ENCODE measurements around the gene SPACA4. TPM values are rescaled to one million over a fixed set of nuclear protein-coding genes. Genes with fewer than 3 reads are reported as not detected.

The SPACA4 gene
- polyA plus RNA-seq, 3 donors = 0.26 TPM; not detected in 2

GRCh38 chr19:48595171-48595570 is 11.4 kb upstream of the SPACA4 start:
- no peak for DNase-seq (ENCODE audit: extremely low read depth in 1 of 11, low read depth in 9 of 11, low spot score in 4 of 11)

DNA sequence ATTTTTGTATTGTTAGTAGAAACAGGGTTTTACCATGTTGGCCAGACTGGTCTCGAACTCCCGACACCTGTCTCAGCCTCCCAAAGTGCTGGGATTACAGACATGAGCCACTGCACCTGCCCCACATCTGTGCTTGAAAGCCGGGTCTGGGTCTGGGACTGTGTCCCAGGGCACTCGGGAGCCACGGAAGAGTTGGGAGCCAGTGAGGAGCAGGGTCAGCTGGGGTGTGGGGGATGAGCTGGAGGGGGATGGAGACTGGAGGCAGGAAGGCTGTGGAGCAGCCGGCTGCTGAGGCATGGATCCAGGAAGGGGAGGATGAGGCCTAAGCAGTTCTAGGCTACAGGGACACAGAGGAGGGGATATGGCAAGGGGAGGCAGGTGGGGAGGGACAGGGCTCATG is 10.7 kb upstream of the SPACA4 start:
- no peak for DNase-seq (ENCODE audit: extremely low read depth in 1 of 11, low read depth in 9 of 11, low spot score in 4 of 11)

GRCh38 chr19:48596237-48596636 is 10.3 kb upstream of the SPACA4 start:
- no peak for DNase-seq (ENCODE audit: extremely low read depth in 1 of 11, low read depth in 9 of 11, low spot score in 4 of 11)

DNA sequence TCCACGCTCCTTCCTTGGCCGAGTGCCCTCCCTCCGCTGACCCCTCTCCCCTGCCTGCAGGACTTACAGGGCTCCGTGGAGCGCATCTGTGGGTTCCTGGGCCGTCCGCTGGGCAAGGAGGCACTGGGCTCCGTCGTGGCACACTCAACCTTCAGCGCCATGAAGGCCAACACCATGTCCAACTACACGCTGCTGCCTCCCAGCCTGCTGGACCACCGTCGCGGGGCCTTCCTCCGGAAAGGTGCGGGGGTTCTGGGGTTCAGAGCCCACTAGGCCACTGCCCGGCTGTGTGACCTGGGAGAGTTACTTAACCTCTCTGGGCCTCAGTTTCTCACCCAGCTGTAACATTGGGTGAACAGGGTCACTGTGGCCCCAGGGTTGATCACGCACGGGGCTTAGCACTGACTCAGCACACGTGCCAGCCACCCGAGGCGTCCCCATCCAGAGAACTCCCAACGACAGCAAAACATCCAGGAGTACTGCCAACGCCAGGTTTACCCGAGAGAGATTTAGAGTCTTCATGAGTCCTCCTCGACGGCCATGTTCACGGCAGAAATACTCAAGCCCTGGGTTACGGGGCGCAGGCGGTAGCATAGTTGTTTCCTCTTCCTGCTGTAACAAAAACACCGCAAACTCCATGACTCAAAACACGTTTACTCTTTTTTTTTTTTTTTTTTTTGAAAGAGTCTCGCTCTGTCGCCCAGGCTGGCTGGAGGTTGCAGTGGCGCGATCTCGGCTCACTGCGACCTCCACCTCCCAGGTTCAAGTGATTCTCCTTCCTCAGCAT is 9.7 kb upstream of the SPACA4 start:
- no peak for DNase-seq (ENCODE audit: extremely low read depth in 1 of 11, low read depth in 9 of 11, low spot score in 4 of 11)

DNA sequence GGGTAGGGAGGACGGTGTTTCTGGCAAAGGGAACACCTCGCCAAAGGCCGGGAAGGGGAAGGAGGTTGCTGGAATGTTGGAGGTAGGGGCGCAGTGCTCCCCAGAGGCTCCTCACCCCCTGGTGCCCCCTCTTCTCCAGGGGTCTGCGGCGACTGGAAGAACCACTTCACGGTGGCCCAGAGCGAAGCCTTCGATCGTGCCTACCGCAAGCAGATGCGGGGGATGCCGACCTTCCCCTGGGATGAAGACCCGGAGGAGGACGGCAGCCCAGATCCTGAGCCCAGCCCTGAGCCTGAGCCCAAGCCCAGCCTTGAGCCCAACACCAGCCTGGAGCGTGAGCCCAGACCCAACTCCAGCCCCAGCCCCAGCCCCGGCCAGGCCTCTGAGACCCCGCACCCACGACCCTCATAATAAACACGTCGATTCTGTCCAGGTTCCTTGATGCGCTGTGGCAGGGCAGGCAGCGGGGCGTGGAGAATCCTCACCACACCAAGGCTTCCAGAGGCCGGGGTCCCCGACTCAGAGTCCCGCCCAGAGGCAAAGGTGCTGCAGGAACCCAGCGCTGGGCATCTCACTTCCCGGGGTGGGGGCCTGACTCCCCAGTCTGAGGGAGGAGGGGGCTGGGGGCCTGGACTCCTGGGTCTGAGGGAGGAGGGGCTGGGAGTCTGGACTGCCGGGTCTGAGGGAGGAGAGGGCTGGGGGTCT is 7.4 kb upstream of the SPACA4 start:
- no peak for DNase-seq (ENCODE audit: extremely low read depth in 1 of 11, low read depth in 9 of 11, low spot score in 4 of 11)

DNA sequence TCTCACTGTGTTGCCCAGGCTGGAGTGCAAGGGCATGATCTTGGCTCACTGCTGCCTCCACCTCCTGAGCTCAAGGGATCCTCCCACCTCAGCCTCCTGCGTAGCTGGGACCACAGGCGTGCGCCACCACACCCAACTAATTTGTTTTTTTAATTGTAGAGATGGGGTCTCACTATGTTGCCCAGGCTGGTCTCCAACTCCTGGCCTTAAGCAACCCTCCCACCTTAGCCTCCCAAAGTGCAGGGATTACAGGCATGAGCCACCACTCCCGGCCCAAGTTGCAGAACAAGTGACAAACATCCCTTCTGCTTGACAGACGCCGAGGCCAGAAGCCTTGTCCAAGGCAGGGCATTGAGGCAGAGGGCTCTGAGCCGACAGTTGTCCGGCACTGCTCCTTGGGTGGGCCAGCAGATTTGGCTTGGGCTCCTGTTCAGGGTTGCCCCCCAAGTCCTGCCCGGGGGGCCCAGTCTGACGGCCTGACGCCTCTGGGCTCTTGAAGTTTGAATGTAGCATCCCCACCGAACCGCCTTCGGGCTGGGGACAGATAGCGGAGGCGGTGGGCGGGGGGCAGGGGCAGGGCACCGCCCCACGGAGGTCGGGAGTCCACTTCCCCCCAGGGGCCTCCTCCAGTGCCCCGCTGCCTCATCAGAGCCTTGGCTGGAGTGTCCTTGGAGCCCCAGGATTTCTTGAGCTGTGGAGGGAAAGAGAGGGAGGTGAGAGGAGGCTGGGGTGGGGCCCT is 5.7 kb upstream of the SPACA4 start:
- DNase-seq (ENCODE audit: extremely low read depth in 1 of 11, low read depth in 9 of 11, low spot score in 4 of 11) = no peak

DNA sequence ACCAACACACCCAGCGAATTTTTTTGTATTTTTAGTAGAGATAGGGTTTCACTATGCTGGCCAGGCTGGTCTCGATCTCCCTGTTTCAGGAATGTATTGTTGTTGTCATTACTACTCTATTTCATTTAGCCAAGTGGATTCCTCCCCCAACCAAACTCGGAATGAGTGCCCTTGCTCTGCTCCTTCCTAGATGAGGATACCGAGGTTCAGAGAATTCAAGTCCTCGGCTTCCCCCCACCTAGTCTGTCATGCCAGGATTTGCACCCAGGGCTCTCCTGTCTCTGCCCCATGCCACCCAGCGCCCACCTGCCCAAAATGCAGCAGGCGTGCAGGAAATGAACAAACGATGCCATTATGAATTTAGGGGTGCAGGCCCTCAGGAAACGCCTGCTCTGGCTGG is 3.5 kb upstream of the SPACA4 start:
- no peak for DNase-seq (ENCODE audit: extremely low read depth in 1 of 11, low read depth in 9 of 11, low spot score in 4 of 11)

DNA sequence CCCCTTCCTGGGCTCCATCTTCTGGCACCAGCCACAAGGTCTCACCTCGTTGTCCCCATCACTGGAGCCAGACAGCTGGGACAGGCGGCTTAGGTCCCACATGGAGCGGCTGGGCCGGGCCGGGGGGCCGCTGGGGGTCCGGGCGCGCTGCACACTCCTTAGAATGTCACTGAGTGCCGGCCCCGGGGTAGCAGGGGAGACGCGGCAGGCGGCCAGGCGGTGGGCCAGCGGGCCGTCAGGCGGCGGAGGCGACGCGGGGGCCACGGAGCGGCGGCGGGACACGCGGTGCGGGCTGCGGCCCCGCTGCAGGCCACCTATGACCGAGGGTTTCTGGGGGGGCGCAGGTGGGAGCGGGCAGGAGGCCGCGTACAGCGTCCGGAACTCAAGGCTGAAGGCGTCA is 3.1 kb upstream of the SPACA4 start:
- DNase-seq (ENCODE audit: extremely low read depth in 1 of 11, low read depth in 9 of 11, low spot score in 4 of 11) = no peak

DNA sequence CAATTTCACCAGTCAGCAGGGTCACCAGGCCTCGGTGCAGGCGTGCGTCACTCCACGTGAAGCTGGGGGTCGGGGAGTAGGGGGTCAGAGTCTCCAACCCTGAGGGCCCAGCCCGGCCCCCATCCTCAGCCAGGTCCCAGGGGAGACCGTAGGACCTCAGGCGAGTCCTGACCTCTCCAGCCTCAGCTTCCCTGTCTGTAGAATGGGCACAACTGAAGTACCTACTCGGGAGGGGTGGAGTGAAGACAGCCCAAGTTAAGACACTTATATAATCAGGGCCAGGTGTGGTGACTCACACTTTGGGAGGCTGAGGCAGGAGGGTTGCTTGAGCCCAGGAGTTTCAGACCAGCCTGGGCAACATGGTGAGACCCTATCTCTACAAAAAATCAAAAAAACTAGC is 2.7 kb upstream of the SPACA4 start:
- no peak for DNase-seq (ENCODE audit: extremely low read depth in 1 of 11, low read depth in 9 of 11, low spot score in 4 of 11)

- DNase-seq (ENCODE audit: extremely low read depth in 1 of 11, low read depth in 9 of 11, low spot score in 4 of 11) = no peak
Observed at GRCh38 chr19:48607359-48607755, 815 bp downstream of the SPACA4 start.

DNA sequence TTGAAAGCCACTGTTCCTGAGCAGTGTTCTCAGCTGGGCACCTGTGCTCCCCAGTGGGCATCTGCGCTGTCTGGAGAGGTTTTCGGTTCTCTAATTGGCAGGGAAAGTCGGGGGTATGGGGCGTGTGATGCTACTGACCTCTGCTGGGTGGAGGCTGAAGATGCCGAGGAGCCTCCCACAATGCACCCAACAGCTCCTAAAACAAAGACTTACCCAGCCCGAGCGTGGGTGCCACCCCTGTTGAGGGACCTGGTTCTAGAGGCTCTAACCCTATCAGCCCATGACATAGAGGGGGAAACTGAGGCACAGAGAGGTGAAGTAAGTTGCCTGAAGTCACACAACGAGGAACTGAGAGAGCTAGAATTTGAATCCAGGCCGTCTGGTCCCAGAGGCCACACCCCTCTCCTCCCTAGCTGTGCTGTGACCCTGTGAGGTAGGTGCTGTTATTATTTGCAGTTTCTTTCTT is 2.3 kb downstream of the SPACA4 start:
- DNase-seq (ENCODE audit: extremely low read depth in 1 of 11, low read depth in 9 of 11, low spot score in 4 of 11) = no peak

GRCh38 chr19:48609571-48610108 is 3.1 kb downstream of the SPACA4 start:
- DNase-seq (ENCODE audit: extremely low read depth in 1 of 11, low read depth in 9 of 11, low spot score in 4 of 11) = no peak

DNA sequence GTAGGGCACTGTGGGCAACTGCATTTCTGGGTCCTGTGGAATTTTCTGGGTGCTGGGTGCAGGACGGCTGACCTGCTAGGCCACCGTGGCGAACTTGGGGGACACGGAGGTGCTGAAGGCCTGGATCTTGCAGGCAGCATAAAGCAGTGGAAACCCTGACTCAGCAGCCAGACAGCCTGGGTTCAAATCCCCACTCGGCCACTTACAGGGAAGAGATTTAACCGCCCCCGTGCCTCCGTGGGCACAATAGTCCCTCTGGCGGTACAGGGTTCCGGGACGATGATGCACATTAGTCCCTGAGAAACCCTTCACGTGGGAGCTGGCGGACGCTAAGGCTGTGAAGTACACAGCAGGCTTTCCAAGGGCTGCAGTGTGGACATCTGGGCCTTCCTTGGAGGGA is 5.3 kb downstream of the SPACA4 start:
- no peak for DNase-seq (ENCODE audit: extremely low read depth in 1 of 11, low read depth in 9 of 11, low spot score in 4 of 11)

DNA sequence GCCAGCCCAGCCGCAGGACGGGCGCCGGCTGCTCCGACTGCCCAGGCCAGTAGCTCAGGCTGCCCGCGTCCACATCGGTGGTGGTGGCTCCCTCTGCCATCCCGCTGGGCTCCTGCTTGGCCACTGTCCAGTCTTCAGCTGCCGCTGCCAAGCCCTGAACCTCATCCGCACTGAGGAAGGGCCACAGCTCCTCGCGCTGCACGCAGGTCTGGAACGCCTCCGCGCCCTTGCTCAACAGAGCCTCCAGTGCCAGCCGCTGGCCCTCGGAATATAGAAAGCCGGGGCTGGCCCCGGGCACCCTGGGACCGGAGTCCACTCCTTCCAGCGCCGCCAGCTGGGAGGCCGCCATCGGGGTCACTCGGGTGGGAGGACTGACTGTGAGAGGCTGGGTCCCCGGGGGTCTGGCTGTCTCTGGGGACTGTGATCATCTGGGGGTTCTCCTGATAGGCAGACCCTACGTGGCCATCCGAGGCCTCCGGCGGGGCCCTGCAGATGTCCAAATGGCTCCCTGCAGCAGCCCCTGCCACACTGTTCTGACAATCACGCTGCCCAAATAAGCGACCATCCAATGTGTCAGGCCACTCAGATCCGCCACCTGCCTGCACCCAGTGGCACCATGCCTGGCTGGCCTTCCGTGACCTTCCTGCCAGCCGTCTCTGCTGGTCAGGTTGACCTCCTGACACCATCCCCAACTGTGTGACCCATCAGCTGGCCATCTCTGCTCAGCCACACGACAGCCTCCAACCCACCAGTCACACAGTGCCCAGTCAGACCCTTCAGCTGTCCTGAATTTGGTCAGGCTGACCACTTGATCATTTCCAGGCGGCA is 6.7 kb downstream of the SPACA4 start:
- no peak for DNase-seq (ENCODE audit: extremely low read depth in 1 of 11, low read depth in 9 of 11, low spot score in 4 of 11)

- DNase-seq (ENCODE audit: extremely low read depth in 1 of 11, low read depth in 9 of 11, low spot score in 4 of 11) = no peak
Observed at GRCh38 chr19:48613852-48614435, 7.4 kb downstream of the SPACA4 start.

DNA sequence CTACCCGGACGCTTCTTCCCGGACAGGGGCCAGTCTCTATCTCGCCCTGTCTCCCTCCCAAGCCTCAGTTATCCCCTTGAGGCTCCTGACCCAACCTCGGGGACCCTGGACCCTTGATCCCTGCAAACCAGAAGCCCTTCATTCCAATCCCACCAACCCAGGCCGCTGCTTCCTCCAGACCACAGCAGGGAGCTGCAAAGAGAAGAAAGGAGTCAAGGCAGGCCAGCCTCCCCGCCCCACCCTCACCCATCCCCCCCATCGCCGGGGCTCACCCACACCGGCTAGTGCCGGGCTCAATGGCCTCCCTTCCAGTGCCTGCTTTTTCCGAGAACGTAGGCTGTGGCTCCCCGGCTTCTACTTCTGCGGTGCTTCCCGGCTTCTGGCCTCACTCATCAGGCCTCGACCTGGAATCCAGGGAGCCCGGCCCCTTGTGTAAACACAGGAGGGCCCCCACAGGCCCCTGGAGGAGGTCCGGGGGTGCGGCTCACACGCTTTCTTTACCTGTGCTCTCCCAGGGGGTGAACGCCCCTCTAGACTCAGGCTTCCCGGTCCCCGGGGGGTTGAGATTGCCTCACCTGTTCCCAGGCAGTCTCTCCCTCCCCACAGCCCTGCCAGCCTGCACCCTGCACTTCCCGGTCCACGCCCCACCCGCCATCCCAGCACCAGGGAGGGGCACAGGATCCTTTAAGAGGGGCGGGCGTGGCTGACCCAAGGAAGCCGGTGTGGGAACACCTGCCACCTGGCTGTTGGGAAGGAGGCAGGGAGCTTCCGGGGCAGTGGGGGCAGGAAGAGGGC is 8.1 kb downstream of the SPACA4 start, which contains the start of gene FAM83E:
TSS of gene FAM83E (minus strand) at position 641 of the 795 bp plus-strand sequence. CDS start 1,704 bp downstream, outside the sequence.
- no peak for DNase-seq (ENCODE audit: extremely low read depth in 1 of 11, low read depth in 9 of 11, low spot score in 4 of 11)

DNA sequence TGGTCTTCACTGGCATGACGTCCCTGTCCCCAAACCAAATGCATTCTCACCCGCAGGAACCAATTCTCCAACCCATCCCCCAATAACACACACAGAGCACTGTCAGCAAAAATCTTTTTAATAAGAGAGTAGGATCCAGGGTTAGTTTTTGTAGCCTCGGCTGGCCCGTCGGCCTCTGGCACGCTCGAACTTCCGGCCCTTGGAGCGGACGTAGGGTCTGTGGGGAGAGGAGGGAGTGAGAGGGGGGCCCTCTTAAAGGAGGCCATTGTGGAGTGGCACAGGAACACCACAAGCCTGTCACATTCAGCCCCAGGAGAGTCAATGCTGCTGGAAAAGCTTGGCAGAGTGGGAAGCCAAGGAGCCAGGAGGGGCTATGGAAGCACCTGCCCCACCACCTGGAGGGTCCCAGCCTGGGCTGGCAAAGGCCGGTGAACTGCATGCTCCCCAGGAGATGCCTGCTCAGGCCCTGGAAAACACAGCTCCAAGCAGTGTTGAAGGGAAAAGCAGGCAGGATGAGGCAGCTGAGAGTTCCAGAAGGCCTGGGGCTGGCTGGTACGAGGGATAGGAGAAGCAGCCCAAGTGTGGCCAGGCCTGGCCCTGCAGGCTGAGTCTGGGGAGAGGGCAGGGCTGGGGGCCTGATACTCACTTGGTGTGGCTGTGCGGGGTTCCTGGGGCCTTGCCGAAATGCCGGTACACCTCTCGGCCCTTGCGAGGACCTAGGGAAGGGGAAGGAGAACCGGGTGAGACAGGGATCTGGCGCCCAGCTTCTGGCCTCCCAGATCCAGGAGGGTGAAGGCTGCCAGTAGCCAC is 8.9 kb downstream of the SPACA4 start:
- no peak for DNase-seq (ENCODE audit: extremely low read depth in 1 of 11, low read depth in 9 of 11, low spot score in 4 of 11)
